Measurements from ENCODE around the gene MYCBP2.
"Not testable (repeated sequence)": the region's sequence is repeated elsewhere in the genome, so short reads cannot be mapped to it uniquely, and the experiment has no call there.

The MYCBP2 gene, protein sequence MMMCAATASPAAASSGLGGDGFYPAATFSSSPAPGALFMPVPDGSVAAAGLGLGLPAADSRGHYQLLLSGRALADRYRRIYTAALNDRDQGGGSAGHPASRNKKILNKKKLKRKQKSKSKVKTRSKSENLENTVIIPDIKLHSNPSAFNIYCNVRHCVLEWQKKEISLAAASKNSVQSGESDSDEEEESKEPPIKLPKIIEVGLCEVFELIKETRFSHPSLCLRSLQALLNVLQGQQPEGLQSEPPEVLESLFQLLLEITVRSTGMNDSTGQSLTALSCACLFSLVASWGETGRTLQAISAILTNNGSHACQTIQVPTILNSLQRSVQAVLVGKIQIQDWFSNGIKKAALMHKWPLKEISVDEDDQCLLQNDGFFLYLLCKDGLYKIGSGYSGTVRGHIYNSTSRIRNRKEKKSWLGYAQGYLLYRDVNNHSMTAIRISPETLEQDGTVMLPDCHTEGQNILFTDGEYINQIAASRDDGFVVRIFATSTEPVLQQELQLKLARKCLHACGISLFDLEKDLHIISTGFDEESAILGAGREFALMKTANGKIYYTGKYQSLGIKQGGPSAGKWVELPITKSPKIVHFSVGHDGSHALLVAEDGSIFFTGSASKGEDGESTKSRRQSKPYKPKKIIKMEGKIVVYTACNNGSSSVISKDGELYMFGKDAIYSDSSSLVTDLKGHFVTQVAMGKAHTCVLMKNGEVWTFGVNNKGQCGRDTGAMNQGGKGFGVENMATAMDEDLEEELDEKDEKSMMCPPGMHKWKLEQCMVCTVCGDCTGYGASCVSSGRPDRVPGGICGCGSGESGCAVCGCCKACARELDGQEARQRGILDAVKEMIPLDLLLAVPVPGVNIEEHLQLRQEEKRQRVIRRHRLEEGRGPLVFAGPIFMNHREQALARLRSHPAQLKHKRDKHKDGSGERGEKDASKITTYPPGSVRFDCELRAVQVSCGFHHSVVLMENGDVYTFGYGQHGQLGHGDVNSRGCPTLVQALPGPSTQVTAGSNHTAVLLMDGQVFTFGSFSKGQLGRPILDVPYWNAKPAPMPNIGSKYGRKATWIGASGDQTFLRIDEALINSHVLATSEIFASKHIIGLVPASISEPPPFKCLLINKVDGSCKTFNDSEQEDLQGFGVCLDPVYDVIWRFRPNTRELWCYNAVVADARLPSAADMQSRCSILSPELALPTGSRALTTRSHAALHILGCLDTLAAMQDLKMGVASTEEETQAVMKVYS (N-terminal part only)

DNA sequence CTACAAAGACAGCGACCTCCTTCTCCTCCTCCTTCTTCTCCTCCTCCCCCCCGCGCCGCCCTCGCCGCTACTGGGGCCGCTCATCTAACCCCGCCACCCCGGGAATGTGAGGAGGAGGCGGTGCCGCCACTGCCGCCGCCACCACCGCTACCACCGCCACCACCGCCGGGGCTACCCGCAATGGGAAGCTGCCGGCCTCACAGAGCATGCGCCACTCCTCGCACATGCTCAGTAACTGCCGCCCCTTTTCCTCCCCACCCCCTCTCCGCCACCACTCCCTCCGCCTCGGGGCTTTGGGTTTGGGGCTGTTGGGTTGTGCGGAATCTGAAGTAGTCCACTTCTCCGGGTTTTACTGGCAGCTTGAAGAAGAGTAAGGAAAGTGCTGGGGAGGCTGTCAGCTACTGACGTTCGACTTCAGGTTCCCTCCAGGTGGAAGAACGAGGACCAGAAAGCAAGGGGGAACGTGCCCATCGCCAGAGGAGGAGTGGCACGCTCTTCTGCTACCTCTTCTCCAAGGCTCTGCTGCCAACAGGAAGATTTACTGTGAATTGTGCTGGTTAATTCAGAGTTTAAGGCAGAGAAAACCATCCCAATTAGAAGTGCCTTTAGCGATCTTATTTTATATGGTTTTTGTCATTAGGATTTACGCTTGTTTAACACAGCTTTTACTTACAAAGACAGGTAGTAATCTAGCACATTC, at the start of gene MYCBP2:
TSS of gene MYCBP2 (minus strand) at position 190 of the 700 bp plus-strand sequence. CDS start 319 bp downstream, outside the sequence.
- peak; percentile 94 to 97 for DNase-seq (ENCODE audit: low read depth in 1 of 2, low spot score in 1 of 2)

DNA sequence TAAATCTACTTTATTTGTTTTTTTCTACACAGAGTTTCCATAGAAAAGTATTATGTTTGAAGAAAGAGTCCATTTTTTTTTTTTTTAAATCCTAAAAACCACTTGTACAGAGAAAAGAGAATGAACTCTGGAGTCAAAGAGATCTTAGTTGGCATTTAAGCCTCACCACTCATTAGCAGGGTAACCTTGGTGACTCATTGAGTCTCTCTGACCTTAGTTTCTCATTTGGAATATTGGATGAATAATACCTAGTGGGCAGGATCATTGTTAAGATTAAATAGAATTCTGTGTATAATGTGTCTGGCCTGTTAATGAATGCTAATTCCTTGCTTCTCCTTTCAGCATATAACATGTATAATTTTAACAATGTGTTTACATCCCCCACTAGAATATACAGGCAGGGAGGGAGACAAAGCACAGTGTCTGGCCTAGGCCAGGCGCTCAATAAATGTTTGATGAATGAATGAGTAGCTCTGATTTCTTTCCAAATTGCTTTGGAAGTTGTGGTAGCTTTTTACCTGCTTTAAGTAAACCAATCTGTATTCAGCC, 48.7 kb upstream of the MYCBP2 start:
- DNase-seq (ENCODE audit: low read depth in 1 of 2, low spot score in 1 of 2), result no peak

DNA sequence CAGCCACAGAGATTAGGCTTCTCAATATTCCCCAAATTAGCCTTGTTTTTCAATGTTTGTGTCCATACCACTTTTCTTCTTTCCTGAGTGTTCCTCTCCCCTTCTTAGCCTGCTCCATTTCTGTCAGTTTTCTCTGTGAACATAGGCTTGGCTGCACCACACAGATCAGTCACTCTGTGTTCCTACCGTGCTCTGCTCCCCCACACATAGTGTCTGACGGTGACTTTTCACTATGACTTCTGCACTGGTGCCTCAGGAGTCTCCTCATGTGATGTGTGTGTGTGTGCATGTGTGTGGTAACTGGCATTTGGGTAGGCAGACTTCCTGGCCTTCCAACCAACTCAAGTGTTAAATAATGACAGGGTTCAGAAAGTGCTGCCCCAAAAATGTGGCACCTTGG, 47.9 kb upstream of the MYCBP2 start:
- DNase-seq (ENCODE audit: low read depth in 1 of 2, low spot score in 1 of 2), result no peak

DNA sequence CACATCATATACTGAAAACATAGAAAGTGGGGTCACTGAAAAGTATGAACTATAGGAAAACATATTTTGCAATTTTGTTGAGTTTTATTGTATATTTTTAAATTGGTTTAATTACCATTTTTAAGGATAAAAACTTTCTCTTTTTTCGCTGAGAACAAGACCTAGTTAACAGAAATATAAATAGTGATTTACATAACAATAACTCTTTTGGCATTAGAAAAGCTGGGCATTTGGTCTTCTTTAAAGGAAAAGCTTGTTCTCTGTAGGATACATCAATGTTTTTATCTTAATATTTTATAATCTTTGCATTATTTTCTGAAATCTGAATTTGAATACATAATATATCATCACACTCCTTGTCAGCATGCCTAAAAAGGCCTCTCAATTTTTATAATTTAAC, 47.4 kb upstream of the MYCBP2 start:
- no peak for DNase-seq (ENCODE audit: low read depth in 1 of 2, low spot score in 1 of 2)

DNA sequence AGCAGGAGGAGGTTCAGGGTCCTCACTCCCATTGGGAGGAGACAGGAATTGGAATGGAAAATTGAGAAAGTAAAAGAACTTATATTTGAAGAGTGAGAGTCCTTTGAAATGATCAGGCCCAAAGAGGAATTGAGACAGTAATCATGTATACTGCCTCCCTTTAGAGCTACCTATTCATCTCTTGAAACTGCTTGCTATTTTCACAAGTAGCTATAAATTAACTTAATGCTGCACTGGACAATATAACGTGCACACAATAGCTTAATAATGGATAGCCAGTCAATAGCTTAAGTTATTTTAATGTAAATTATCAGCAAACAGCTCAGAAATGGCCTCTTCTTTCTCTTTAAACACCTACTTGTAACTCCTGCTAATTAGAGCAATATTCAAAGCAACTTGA, 46.6 kb upstream of the MYCBP2 start:
- no peak for DNase-seq (ENCODE audit: low read depth in 1 of 2, low spot score in 1 of 2)

DNA sequence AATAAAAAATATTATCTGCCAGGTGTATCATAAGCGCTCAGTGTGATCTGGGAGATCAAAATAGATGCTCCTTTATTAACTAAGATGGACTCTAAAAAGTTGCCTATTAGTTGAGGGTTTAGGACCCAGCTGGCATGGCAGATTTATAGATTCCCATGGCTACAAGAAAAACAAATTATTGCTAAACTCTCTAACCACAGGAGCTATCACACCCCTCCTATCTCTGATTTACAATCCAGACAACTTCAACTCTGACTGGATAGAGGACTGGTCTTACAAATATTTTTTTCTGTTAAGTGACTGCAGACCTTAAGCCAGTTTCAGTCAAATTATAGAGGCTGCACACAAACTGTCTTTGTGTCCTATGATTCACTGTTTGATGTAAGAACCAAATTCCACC, 45.4 kb upstream of the MYCBP2 start:
- no peak for DNase-seq (ENCODE audit: low read depth in 1 of 2, low spot score in 1 of 2)

DNA sequence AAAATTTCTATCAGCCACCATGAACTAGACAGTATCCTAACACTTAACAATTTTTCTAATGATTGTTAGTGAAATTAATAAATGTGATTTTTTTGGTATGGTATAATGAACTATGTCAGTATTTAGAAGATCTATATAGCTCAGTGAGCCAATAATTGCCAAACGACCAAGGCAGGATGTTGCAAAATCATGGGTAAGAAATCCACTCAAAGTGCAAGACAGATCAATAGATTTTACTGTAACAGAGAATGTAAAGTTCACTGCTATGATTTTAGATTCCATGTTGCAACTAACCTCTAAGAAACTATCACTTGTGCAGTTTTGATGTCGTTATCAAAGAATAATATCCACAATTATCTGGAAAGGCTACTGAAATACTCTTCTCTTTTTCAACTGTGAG, 44.0 kb upstream of the MYCBP2 start:
- no peak for DNase-seq (ENCODE audit: low read depth in 1 of 2, low spot score in 1 of 2)

DNA sequence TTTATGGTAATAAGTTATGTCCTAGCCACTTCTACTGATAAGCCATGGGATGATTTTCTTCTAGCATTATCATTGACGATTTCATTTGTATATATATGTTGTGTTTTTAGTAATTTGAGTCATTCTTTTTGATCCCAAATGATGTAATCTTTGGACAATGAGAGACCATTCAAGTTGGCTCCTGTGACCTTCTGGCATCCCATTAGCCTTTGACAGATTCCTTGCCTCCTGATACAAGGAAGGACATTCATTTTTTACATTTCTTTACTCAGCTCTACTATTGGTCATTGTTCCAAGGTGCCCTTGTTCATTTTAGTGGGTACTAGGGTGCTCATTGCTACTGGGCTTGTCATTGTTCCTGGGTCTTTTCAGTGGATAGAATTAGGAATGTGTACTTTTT, 35.3 kb upstream of the MYCBP2 start:
- DNase-seq (ENCODE audit: low read depth in 1 of 2, low spot score in 1 of 2), result no peak

DNA sequence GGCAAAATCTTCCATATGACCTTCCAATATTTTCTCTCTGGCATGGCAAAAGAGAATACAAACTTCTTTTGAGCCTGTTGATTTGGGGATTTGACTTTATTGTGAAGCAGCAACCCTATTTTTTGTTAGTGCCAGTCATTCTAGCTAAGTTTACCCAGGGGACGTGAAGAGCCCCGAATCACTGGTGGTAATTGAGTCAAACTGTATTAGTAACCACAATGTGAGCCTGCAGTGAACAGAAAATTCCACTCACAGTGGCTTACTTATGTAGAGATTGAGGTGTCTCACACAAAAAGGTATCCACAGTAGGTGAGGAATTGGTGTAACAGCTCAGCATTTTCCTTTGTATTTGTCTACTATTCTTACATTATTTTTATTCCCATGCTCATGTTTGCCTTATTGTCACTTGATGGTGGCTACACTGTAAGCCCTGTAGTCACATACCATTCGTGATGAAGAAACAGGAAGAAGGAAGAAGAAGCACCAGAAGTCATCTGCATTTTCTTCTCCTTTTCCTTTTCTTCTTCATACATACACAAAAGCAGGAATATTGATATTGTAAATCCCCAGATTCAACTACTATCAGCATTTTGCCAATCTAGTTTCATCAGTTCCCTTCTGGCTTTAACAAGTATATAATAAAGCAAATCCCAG, 33.3 kb upstream of the MYCBP2 start:
- no peak for DNase-seq (ENCODE audit: low read depth in 1 of 2, low spot score in 1 of 2)

DNA sequence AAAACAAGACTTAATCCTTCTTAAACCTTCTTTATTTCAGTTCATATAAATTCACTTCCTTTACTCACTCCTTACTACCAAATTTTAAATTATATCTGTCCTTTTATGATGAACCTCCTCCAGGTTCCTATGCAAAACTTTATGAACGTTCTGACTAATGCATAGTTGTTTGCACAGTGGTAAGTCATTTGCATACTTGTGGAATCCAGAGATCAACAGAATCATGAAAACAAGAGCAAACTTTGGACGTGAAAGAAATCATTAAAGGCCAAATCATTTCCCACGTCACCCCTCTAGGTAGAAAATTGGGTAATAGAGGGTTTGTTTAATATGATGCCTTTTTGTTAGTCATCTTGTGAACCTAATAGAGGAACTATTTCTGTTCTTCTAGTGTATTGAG, 32.3 kb upstream of the MYCBP2 start:
- DNase-seq (ENCODE audit: low read depth in 1 of 2, low spot score in 1 of 2), result no peak

DNA sequence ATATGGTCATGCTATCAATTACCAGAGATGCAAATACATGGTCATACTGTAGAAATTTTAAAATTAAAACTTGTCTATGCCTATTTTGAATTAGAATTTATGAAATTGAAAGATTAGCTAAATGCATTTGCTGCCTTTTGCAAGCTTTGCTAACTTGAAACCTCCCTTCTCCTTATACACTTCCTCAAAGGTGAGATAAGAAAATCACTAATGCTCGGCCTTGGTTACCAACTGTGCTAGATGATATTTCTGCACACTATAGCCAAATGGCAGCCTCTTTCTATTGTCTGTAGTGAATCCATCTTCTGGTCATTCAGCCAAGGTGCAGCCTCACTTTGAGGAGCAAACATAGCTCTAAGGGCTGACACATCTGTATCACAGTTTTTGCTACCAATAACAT, 31.1 kb upstream of the MYCBP2 start:
- DNase-seq (ENCODE audit: low read depth in 1 of 2, low spot score in 1 of 2), result no peak

DNA sequence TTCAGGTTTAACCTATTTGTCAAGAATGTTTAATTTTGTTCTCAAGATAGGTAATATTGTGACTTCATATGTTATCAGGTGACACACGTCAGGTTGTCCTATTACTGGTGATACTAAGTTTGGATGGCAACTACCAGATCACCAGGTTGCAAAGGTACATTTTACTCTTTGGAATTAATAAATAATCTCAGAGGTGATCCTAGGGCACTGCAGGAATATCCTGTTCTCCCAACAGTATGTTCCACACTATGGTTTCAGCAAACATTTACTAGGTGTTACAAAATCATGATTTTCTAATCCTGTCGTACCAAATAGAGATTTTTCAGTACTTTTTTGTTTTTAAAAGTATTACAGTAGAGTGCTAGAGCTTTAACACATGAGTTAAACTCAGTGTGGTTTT, 29.3 kb upstream of the MYCBP2 start:
- DNase-seq (ENCODE audit: low read depth in 1 of 2, low spot score in 1 of 2), result no peak

DNA sequence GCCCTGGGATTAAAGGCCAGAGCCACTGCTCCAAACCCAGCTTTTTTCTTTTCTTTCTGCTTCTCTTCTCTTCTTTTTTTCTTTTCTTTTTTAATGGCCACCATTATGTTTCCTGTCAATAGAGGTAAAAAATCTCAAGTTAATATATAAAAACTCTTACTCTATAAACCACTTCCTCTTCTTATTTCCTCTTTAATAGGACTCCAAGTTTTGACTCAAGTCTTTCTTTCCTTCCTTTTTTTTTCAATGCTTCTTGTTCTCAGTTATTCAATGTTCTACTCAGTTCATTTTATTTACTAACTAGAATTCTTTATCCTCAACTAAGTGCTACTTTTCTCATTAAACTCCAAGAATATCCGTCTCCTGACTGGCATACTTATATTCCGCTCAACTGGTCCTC, 27.1 kb upstream of the MYCBP2 start:
- no peak for DNase-seq (ENCODE audit: low read depth in 1 of 2, low spot score in 1 of 2)

DNA sequence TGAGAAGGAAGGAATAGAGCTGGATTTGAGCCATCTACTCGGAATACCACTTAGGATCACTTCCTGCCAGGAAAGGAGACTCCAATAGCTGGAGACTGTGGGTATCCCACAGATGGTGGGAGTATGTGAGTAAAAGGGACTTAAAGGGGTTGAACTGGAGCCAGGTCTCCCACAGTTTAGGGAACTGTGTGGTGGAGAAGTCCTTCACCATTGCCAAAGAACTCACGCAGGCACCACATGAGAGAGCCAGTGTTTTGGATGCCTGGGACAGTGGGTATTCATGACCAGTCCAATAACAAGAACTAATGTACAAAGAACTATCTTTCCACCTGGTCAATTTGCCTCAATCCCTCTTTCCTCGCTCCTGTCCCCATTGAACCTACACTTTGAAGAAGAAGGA, 24.4 kb upstream of the MYCBP2 start:
- no peak for DNase-seq (ENCODE audit: low read depth in 1 of 2, low spot score in 1 of 2)

DNA sequence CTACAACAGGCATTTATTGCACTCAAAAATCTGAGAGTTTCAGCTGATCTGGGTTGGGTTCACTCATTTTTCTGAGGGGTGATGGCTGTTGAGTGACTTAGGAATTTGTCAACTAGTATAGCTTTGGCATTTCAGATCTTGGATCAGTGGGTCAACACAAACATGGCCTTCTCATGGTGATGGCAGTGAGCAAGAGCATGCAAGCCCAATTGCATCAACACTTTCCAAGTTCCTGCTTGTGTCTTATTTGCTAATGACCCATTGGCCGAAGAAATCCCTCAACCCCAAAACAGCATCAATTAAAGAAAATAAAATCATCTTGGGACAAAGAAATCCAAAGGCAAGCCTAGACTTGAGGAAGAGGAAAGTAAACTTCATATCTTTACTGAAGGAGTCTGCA, 23.9 kb upstream of the MYCBP2 start:
- no peak for DNase-seq (ENCODE audit: low read depth in 1 of 2, low spot score in 1 of 2)

DNA sequence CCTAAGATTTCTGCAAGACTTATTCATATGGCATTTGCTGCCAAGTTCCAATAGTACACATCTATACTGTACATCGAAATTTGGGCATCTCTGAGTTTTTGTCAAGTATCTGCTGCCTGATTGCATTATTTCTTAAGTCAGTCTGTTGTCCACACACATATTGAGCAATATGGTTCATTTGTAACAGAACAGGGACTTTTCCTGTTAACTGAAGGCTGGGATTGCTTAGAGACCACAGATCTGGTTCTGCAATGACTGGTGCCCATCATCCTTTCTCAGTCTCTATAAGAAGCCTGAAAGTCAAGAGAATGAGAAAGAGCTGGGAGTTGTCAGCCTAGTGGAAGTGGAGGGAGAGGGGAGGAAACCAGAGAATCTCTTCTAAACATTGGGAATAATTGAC, 22.5 kb upstream of the MYCBP2 start:
- DNase-seq (ENCODE audit: low read depth in 1 of 2, low spot score in 1 of 2), result no peak

DNA sequence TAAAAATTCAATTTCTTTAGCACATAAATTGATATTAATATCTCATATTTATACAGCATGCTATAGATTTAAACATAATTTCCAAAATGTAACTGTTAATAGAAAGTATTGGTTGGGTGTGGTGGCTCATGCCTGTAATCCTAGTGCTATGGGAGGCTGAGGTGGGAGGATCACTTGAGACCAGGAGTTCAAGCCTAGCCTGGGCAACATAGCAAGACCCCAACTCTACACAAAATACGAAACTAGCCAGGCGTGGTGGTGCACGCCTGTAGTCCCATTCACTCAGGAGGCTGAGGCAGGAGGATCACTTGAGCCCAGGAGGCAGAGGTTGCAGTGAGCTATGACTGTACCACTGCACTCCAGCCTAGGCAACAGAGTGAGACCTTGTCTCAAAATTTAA, 20.5 kb upstream of the MYCBP2 start:
- DNase-seq (ENCODE audit: low read depth in 1 of 2, low spot score in 1 of 2), result not testable (repeated sequence)

DNA sequence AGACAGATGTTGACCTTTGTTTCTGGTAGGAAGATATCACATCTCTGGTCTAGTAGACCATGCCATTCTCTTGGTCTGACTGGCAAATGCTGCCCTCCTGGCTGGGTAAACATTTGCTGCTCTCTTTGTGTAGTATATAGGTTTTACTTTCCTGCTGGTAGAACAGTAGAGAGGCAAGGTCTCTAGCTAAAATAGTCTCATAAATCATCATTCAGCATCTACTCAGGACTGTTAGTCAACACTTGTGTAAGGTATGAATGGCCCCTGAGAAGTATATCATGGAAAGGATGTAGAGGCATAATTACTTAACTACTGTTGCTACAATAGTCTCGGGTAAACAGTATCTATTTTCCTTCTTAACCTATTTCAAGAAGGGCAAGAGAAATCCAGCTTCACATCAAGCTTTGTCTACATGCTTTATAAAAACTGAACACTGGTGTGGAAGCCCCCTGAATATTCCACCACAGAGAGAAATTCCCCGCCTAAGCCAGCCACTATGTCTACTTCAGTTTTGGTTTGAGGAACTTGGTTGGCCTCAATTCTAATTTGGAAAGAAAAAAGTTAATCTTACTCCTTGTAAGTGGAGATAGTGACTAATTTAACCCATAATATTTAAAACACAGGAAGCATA, 18.4 kb upstream of the MYCBP2 start:
- no peak for DNase-seq (ENCODE audit: low read depth in 1 of 2, low spot score in 1 of 2)

DNA sequence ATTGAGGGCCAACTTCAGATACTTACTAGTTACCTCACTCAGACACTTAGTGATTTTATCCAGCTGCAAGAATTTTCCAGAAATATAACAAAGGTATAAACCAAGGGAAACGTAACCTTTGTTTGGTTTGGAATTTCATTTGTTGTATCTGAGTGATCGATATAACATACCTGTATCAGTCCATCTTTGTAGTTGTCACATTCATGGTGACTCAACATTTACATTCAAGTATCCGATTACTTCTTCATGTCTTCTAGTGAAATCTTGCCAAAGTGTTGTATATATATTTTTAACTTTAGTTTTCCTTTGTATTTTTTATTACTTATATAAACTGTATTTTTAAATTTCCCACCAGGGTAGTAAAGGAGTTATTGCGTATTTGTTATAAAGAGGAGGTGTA, 16.9 kb upstream of the MYCBP2 start:
- DNase-seq (ENCODE audit: low read depth in 1 of 2, low spot score in 1 of 2), result no peak

DNA sequence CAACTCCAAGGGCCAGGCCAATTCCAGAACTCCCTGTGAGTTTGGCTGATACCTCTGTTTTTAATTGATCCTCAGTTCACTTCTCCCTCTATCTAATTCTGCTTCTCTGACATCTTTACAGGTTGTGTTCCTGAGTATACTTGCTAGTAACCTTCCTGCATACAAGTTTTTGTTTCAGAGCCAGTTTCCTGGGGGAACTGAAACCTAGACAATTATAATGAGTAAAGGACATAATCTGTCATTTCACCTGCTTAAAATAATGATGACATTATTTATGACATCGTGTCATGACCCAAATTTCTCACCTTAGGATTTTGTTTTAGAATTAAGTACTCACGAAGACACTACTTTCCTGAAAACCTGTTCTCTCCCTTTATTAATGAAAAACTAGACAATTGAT, 12.5 kb upstream of the MYCBP2 start:
- DNase-seq (ENCODE audit: low read depth in 1 of 2, low spot score in 1 of 2), result no peak

Data from activated CD4-positive, alpha-beta T cell treated with anti-CD3 and anti-CD28 coated beads, Interleukin-2, amount 50 U/mL, for 24 hours (primary cell).